Skin epidermis (tissue), 12 donors: ENCODE data around the gene LRRC61.
"Not testable (repeated sequence)": the region's sequence is repeated elsewhere in the genome, so short reads cannot be mapped to it uniquely, and the experiment has no call there.

Source experiments
- H3K27ac ChIP-seq, 21 experiments: fragments of 200-600 bp; sonication (generic) in 11 of 21; one replicate each; pipeline ENCODE4 v1.5.0; 2020; ENCODE audit warnings: mild to moderate bottlenecking in 3 of 21, inconsistent platforms in 2 of 21, moderate library complexity in 2 of 21
- H3K4me3 ChIP-seq, 7 experiments: fragments of 200-600 bp; sonication (generic) in 2 of 7; one replicate each; pipeline ENCODE4 v1.5.0; 2020; ENCODE audit warnings: inconsistent platforms in 2 of 7, mild to moderate bottlenecking in 2 of 7, moderate library complexity in 1 of 7

LRRC61 gene

DNA sequence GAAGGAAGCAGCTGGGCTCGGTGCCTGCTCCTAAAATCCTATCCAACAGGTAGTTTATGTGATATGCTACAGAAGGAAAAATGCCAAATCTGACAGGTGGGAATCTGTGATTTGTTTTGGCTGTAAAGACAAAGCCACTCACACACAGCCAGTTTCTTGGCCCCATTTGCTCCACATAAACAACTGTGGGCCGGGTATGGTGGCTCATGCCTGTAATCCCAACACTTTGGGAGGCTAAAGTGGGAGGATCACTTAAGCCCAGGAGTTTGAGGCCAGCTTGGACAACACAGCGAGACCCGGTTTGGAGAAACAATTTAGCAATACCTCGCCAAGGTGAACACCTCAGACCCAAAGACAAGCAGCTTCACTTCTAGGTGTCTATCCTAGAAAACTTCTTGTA lies 16.8 kb upstream of the LRRC61 start:
- H3K4me3 ChIP-seq, H3K27ac ChIP-seq: not testable (repeated sequence)

DNA sequence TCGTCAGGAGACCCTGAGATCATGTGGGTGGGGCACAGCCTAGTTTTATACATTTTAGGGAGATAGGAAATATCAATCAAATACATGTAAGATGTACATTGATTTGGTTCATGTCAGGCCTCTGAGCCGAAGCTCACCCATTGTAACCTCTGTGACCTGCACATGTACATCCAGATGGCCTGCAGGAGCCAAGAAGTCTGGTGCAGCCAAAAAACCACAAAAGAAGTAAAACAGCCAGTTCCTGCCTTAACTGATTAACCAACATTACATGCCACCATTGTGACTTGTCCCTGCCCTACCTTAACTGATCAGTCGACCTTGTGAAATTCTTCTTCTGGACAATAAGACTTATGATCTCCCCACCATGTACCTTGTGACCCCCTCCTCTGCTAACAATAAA lies 16.0 kb upstream of the LRRC61 start:
- Histone ChIP-seq H3K4me3 (no peak overlapping the region), H3K27ac (no peak overlapping the region)

DNA sequence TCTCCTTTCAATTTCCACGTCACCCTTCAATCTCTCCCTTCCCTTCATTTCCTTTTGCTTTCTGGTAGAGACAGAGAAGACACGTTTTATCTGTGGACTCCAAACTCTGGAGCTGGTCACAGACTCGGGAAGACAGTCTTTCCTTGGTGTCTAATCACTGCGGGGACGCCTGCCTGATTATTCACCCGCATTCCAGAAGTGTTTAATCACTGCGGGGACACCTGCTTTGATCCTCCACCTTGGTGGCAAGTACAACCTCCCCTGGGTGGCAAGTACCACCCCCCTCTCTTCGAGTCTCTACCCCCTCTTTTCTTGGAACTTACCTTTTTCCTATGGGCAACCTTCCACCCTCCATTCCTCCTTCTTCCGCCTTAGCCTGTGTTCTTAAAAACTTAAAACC lies 15.3 kb upstream of the LRRC61 start:
- no peak overlapping the region for H3K27ac ChIP-seq
- H3K4me3 ChIP-seq, result no peak overlapping the region

DNA sequence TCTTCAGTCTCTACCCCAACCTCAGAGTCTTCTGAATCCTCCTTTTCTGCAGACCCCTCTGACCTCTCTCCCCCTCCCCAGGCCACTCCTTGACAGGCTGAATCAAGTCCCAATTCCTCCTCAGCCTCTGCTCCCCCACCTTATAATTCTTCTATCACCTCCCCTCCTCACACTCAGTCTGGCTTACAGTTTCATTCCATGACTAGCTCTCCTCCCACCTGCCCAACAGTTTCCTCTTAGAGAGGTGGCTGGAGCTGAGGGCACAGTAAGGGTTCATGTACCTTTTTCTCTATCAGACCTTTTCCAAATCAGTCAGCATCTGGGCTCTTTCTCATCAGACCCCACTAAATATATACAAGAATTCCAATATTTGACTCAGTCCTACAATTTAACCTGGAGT lies 14.6 kb upstream of the LRRC61 start:
- Histone ChIP-seq H3K4me3 (no peak overlapping the region), H3K27ac (no peak overlapping the region)

DNA sequence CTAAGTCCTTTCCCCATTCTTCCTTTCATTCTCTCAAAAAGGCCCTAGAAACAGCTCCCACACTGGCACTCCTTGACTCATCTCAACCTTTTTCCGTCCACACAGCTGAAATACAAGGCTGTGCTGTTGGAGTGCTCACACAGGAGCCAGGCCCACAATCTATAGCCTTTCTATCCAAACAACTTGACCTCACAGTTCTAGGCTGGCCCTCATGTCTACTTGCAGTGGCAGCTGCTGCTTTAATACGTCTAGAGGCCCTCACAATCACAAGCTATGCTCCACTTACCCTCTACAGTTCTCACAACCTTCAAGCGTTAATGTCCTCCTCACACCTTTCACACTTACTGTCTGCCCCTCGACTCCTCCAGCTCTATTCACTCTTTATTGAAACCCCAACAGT lies 12.0 kb upstream of the LRRC61 start:
- Histone ChIP-seq H3K27ac (no peak overlapping the region), H3K4me3 (no peak overlapping the region)

DNA sequence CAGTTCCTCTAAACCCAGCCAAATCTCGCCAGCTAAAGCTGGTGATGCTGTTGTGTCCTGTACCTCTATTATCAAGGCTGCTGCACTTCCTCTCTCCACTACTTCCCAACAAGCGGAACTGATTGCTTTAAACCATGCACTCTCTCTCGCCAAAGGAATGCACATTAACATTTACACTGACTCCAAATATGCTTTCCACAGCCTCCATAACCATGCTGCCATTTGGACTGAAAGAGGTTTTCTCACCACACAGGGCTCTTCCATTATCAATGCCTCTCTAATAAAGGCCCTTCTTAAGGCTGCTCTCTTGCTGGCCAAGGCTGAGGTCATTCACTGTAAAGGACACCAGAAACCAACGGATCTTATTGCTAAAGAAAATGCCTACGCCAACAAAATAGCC lies 11.4 kb upstream of the LRRC61 start:
- H3K27ac ChIP-seq, result no peak overlapping the region
- H3K4me3 ChIP-seq, result no peak overlapping the region

DNA sequence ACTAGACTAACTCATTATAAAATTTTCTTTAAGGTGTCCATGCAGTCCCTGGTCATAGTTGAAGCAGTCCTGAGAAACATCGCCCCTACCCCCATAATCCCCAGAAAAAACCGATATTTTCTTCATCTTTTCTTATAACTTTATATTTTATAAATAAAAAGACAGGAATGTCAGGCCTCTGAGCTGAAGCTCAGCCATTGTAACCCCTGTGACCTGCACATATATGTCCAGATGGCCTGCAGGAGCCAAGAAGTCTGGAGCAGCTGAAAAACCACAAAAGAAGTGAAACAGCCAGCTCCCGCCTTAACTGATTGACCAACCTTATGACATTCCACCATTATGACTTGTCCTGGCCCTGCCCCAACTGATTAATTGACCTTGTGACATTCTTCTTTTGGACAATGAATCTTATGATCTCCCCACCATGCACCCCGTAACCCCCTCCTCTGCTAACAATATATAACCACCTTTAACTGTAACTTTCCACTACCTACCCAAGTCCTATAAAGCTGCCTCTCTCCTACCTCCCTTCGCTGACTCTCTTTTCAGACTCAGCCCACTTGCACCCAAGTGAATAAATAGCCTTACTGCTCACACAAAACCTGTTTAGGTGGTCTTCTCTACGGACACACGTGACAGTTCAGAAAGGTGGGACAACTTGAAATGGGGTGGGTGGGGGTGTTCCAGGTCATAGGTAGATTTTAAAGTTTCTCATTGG lies 10.3 kb upstream of the LRRC61 start:
- H3K4me3 ChIP-seq, H3K27ac ChIP-seq: not testable (repeated sequence)

DNA sequence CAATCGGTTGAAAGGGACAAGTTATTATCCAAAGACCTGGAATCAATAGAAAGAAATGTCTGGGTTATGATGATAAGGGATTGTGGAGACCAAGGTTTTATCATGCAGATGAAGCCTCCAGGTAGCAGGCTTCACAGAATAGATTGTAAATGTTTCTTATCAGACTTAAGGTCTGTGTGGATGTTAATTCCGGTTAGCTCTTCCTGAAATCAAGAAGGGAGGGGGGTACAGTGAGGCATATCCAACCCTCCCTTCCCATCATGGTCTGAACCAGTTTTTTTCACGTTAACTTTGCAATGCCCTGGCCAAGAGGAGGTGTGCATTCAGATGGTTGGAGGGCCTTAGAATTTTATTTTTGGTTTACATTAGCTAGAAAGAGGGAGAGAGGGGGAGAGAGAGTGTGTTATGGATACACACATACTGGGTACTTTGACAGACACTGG lies 9.8 kb upstream of the LRRC61 start:
- H3K4me3 ChIP-seq, result no peak overlapping the region
- H3K27ac ChIP-seq, result no peak overlapping the region

DNA sequence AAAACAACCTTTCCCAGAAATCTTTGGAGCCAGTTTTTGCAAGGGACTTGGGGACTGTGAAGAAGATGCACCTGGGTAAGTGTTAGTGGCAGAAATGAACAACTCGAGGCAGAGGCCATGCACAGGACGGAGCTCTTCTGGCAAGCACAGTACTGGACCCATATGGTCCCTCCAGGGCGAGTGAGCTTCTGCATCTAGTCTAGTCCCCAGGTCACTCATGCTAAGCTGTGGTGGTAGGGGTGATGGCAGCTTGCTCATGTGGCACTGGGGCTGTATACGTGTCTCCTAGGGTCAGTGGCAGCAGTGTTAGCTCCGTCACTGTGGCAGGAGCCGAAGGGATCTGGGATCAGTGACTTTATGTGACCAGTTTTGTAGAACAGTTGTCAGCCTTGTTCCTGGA lies 9.3 kb upstream of the LRRC61 start:
- Histone ChIP-seq H3K27ac (no peak overlapping the region), H3K4me3 (no peak overlapping the region)

DNA sequence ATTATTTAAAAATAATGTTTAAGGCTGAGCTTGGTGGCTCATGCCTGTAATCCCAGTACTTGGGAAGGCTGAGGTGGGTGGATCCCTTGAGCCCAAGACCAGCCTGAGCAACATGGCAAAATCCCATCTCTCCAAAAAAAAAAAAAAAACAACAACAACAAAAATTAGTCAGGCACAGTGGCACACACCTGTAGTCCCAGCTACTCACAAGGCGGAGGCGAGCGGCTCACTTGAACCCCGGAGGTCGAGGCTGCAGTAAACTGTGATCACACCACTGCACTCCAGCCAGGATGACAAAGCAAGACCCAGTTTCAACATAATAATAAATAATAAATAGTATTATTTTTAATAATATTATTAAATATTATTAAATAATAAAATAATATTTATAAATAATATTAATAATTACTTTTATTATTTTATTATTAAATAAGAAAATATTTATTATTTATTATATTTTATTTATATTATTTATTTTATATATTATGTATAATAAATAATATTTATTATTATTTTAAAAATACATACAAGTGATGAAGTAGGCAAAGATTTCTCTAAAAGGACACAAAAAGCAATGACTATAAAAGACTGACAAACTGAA lies 8.4 kb upstream of the LRRC61 start:
- Histone ChIP-seq H3K27ac (no peak overlapping the region), H3K4me3 (no peak overlapping the region)

DNA sequence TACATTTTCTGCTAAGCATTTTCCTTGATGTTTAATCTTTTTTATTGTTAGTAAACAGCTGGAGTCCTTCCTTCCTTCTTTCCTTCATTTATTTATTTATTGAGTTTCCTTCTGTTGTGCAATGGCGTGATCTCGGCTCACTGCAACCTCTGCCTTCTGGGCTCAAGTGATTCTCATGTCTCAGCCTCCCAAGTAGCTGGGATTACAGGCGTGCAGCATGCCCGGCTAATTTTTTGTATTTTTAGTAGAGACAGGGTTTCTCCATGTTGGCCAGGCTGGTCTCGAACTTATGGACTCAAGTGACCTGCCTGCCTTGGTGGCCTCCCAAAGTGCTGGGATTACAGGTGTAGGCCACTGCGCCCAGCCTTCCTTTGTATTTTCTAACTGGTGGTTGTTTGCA lies 6.2 kb upstream of the LRRC61 start:
- H3K4me3 ChIP-seq, H3K27ac ChIP-seq: not testable (repeated sequence)

DNA sequence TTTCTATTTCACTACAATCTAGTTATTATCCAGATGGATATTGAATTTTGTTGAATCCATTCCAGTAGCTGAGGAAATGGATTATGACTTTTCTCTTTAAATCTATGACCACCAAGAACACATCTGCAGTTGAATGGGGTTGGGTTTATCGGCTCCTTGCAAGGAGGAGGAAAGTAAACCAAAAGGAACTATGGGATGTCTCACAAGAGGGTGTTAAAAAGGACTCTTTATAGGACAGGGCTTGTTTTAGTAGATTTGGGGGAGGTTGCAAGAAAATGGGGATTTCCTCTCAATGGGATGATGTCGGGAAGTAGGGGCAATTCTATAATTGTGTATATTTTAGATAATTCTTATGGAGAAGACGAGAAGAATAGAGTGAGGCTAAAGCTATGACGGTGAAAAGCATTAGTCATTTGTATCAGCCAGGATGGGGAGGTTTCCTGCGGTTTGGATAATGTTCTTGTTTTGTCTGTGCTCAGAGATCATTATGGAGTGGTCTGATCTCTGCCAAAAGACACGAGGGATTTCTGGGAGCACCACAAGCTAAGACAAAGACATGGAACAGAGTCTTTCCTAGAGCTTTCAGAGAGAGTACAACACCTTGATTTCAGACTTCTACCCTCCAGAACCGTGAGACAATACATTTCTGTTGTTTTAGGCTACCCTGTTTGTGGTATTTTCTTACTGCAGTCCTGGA lies 5.3 kb upstream of the LRRC61 start:
- H3K4me3 ChIP-seq, result no peak overlapping the region
- H3K27ac ChIP-seq, result peak overlapping the region in 3 of 21 experiments; percentile 6 to 67 (median 8)

DNA sequence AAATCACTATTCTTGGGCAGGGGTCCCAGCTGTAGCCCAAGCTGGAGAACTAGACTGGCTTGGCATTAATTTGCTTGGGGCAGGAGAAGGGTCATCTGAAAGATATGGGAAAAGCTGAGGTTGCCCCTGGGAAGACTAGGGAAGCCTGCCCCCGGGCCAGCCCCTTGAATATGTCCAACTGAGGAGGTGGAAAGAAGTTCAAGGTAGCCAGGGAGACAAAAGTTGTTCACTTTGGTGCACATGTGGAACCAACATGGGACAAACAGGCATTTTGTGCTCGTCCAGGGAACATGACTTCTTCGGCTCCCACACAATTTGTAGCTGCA lies 1.4 kb upstream of the LRRC61 start:
- Histone ChIP-seq H3K4me3 (no peak overlapping the region), H3K27ac (peak overlapping the region in 13 of 21 experiments; percentile 4 to 99 (median 44))

DNA sequence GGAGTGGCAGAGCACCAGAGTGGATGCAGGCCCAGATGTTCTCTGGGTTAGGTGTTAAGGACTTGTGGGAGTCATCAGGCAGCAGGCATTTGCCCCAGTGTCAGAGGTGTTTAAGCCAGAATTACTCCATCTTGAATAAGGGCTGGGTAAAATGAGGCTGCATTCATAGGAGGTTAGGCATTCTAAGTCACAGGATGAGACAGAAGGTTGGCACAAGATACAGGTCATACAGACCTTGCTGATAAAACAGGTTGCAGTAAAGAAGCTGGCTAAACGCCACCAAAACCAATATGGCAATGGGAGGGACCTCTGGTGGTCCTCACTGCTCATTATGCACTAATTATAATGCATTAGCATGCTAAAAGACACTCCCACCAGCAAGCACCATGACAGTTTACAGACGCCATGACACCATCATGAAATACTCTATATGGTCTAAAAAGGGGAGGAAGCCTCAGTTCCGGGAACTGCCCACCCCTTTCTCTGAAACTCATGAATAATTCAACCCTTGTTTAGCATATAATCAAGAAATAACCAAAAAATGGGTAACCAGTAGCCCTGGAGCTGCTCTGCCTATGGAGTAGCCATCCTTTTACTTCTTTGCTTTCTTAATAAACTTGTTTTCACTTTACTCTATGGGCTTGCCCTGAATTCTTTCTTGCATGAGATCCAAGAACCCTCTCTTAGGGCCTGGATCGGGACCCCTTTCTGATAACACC lies 882 bp upstream of the LRRC61 start:
- Histone ChIP-seq H3K27ac (peak overlapping the region in 19 of 21 experiments; percentile 64 to 99 (median 90)), H3K4me3 (peak overlapping the region; percentile 50 to 70 (median 55))

DNA sequence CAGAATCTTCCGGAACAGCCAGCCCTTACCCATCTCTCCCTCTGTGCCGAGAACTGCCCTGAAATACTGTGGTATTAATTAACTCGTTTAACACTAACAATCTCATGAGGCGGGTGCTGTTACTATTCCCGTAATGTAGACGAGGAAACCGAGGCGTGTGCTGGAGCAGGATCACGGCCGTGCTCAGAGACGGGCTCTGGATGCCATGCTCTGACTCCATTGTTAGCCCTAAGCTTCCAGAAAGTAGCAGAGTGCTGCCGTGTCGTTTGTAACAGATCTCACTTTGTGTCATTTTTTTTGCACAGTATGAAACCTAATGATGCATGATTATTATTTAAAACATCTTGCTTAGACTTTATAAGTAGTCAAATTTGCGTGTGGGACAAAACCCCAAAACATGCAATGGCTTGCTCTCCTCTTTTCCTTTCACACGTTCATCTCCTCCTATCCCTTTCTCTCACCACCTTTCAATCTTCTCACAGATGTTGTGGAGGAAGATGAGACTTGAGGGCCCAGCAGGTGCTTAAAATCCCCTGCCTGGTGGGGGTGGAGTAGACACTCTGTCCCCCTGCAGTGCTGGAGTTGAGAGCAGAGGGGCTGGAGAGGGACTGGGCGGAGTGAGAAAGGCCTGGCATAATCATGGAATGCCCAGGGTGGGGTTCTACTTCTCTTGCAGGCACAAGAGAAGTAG lies 672 bp downstream of the LRRC61 start:
- H3K4me3 ChIP-seq, result peak overlapping the region; percentile 50 to 70 (median 55)
- peak overlapping the region; percentile 64 to 99 (median 90) for H3K27ac ChIP-seq

DNA sequence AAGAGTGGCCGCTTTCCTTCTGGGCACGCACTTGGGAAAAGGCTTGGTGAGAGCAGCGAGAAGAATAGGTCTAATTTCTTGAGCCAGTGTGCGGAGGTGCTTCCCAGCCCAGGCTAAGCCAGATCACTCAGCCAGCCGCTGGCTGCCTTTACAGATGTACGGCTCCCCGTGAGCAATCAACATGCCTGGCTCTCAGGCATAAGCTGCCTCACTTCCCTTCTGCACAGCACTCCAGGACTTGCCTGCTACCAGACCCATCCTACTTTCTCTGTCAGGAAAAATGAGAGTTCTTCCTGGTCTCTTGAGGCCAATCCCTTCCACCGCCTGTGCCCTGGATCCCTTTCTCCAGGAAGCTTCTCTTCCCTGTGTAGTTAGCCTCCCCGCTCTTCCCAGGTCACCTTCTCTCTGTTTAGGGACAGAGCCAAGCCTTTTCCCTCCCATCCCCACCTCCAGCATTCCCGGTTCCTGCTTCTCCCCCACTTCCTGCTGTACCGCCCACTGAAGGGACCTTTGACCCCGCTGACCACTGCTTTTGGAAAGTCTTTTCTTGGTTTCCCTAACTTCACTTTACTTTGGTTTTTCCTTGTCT lies 1.3 kb downstream of the LRRC61 start:
- Histone ChIP-seq H3K4me3 (peak overlapping the region in 3 of 7 experiments; percentile 50 to 70 (median 54)), H3K27ac (peak overlapping the region in 16 of 21 experiments; percentile 26 to 99 (median 91))

DNA sequence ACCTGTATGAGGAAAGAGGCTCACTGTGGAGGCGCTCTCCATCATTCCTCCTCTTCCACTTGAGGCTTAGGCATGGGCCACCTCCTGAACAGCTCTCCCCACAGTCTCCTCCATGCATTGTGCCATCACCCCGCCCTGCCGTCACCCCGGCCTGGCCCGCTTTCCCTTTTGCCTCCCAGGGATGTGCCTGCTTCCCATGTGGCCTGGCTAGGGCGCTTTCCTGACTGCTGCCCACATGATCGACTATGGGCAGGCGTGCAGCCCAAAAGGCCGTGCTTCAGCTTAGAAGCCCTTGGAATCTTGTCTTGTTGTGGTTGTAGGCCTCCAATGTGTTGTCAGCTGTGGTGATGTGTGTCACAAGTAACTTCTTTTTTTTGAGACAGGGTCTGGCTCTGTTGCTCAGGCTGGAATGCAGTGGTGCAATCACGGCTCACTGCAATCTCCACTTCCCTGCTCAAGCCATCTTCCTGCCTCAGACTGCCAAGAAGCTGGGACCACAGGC lies 2.0 kb downstream of the LRRC61 start:
- Histone ChIP-seq H3K27ac (peak overlapping the region in 9 of 21 experiments; percentile 24 to 99 (median 92)), H3K4me3 (no peak overlapping the region)

DNA sequence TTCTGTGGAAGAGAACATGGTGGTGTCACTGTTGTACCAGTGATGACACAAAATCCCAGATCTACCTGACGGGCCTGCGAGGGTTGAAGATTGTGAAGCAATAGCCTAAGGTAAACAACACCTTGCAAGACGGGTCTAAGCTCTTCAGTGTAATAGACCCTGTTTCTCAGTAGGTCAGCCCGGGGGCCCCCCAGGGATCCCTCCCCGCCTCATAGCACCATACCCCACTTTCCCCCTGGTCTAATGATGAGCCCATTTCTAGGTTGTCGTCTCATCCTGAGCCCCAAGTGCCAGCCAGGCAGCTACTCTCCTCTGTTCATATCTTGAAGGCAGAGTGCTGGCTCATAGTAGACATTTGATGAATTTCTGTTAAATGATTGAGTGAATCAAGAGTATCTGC lies 2.7 kb downstream of the LRRC61 start:
- Histone ChIP-seq H3K27ac (peak overlapping the region in 1 of 21 experiments; percentile 95), H3K4me3 (no peak overlapping the region)

DNA sequence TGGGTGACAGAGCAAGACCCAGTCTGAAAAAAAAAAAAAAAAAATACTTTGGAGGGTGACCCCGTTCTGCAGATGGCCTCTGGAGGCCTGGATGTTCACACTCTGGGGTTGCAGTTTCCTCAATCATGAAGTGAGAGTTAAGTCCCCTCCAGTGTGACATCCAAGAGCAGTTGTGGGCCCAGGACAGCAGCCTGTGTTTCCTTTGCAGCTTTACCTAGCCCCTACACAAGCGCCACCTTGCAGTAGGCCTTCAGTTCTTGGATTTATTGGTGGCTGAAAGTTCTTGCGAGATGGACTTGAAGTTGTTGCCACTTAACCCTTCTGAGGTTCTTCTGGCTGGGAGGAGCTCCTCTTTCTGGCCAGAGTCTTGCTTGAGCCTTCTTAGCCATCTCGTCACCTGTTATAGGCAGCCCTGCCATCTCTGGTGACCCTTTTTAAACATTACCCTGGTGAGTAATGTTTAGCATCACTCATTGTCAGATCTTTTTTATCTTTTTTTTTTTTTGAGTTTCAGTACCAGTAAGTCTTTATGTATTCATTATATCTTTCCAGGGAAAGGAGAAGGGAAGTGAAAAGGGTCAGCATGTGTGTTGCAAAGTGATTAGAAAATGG lies 3.6 kb downstream of the LRRC61 start:
- Histone ChIP-seq H3K27ac (peak overlapping the region in 1 of 21 experiments; percentile 10), H3K4me3 (no peak overlapping the region)
